ENCODE measurements around the gene PCDHB14. TPM values are rescaled to one million over a fixed set of nuclear protein-coding genes. Genes with fewer than 3 reads are reported as not detected.
"Not testable (repeated sequence)": the region's sequence is repeated elsewhere in the genome, so short reads cannot be mapped to it uniquely, and the experiment has no call there.

The PCDHB14 gene
- total RNA-seq, 1 donor from 2014 or later = 2.5 TPM

GRCh38 chr5:141201126-141201525 lies 22.0 kb upstream of the PCDHB14 start:
- DNase-seq; intact Hi-C loops (cut with micrococcal nuclease); ATAC-seq: not testable (repeated sequence)

GRCh38 chr5:141201646-141202045 lies 21.5 kb upstream of the PCDHB14 start:
- intact Hi-C loops (cut with micrococcal nuclease); ATAC-seq; DNase-seq: not testable (repeated sequence)

GRCh38 chr5:141208478-141208877 lies 14.7 kb upstream of the PCDHB14 start, which contains the start of gene PCDHB12:
TSS of gene PCDHB12 (plus strand) at chr5:141208719. CDS start at chr5:141208908, 189 bp downstream.
- DNase-seq (peak; percentile 35), ATAC-seq (no peak)
- intact Hi-C loops (cut with micrococcal nuclease) = no loop called here

- intact Hi-C loops (cut with micrococcal nuclease); ATAC-seq; DNase-seq: not testable (repeated sequence)
Measured at GRCh38 chr5:141210281-141210680, 12.9 kb upstream of the PCDHB14 start.

- ATAC-seq; intact Hi-C loops (cut with micrococcal nuclease); DNase-seq: not testable (repeated sequence)
Measured at GRCh38 chr5:141210849-141211248, 12.3 kb upstream of the PCDHB14 start.

GRCh38 chr5:141213656-141214339 lies 9.3 kb upstream of the PCDHB14 start, which contains the start of gene PCDHB13:
TSS of gene PCDHB13 (plus strand) at chr5:141213919. CDS start at chr5:141214124, 205 bp downstream.
- DNase-seq = peak; percentile 77
- intact Hi-C loops (cut with micrococcal nuclease) = not testable (repeated sequence)
- ATAC-seq = peak; percentile 84

GRCh38 chr5:141214583-141214982 lies 8.6 kb upstream of the PCDHB14 start:
- DNase-seq; intact Hi-C loops (cut with micrococcal nuclease); ATAC-seq: not testable (repeated sequence)

GRCh38 chr5:141215504-141215903 lies 7.6 kb upstream of the PCDHB14 start:
- not testable (repeated sequence) for ATAC-seq, DNase-seq

GRCh38 chr5:141216035-141216434 lies 7.1 kb upstream of the PCDHB14 start:
- ATAC-seq; DNase-seq; intact Hi-C loops (cut with micrococcal nuclease): not testable (repeated sequence)

More at GRCh38 chr5:141215504-141215903, 7.6 kb upstream of the PCDHB14 start:
- intact Hi-C loops (cut with micrococcal nuclease) = not testable (repeated sequence)

GRCh38 chr5:141224844-141225243 lies 1.7 kb downstream of the PCDHB14 start:
- DNase-seq; ATAC-seq; intact Hi-C loops (cut with micrococcal nuclease): not testable (repeated sequence)

GRCh38 chr5:141225421-141225820 lies 2.3 kb downstream of the PCDHB14 start:
- ATAC-seq; DNase-seq; intact Hi-C loops (cut with micrococcal nuclease): not testable (repeated sequence)

- ATAC-seq (no peak), DNase-seq (no peak)
- intact Hi-C loops (cut with micrococcal nuclease) = no loop called here
Measured at GRCh38 chr5:141234109-141234667, 11.0 kb downstream of the PCDHB14 start.

- DNase-seq; ATAC-seq; intact Hi-C loops (cut with micrococcal nuclease): not testable (repeated sequence)
Measured at GRCh38 chr5:141235922-141236321, 12.8 kb downstream of the PCDHB14 start.

- ATAC-seq (no peak), DNase-seq (no peak)
- intact Hi-C loops (cut with micrococcal nuclease) = no loop called here
Measured at GRCh38 chr5:141236516-141237313, 13.6 kb downstream of the PCDHB14 start.

GRCh38 chr5:141241496-141241895 lies 18.4 kb downstream of the PCDHB14 start:
- DNase-seq (no peak), ATAC-seq (no peak)
- intact Hi-C loops (cut with micrococcal nuclease) = no loop called here

GRCh38 chr5:141245250-141245717 lies 22.1 kb downstream of the PCDHB14 start, which contains the start of gene PCDHB15:
TSS of gene PCDHB15 (plus strand) at chr5:141245395. CDS start at chr5:141245579, 184 bp downstream.
- intact Hi-C loops (cut with micrococcal nuclease) = no loop called here
- DNase-seq (peak; percentile 42), ATAC-seq (no peak)

- ATAC-seq; intact Hi-C loops (cut with micrococcal nuclease): not testable (repeated sequence)
Measured at GRCh38 chr5:141246971-141247370, 23.8 kb downstream of the PCDHB14 start.

GRCh38 chr5:141247434-141247833 lies 24.3 kb downstream of the PCDHB14 start:
- ATAC-seq; intact Hi-C loops (cut with micrococcal nuclease); DNase-seq: not testable (repeated sequence)

More at GRCh38 chr5:141246971-141247370, 23.8 kb downstream of the PCDHB14 start:
- DNase-seq = not testable (repeated sequence)

- intact Hi-C loops (cut with micrococcal nuclease) = no loop called here
- DNase-seq (no peak), ATAC-seq (no peak)
Measured at GRCh38 chr5:141250576-141250975, 27.4 kb downstream of the PCDHB14 start.
